Liver (tissue), 9 donors: ENCODE data around the gene SRGAP3. TPM values are rescaled to one million over a fixed set of nuclear protein-coding genes. Genes with fewer than 3 reads are reported as not detected.

ENCODE experiments used
- DNase-seq: peaks from one replicate; pipeline ENCODE4 v3.0.0-alpha.2; 2017; ENCODE audit warnings: low spot score
- H3K27ac ChIP-seq, 2 donors: one replicate each; pipeline ENCODE4 v1.7.0; 2013; ENCODE audit warnings: inconsistent platforms in 2 of 2, low read length in 2 of 2, control low read depth in 1 of 2, low read depth in 1 of 2, mild to moderate bottlenecking in 1 of 2
- H3K27me3 ChIP-seq, 4 donors: one replicate each; pipeline versions ENCODE4 v1.6.1 to v1.7.0; 2013; ENCODE audit warnings: low read length in 3 of 4, inconsistent platforms in 1 of 4, mild to moderate bottlenecking in 1 of 4, moderate library complexity in 1 of 4; ENCODE audit not compliant: control insufficient read depth in 4 of 4, insufficient read depth in 4 of 4
- H3K36me3 ChIP-seq, 4 donors: one replicate each; pipeline versions ENCODE4 v1.6.1 to v1.7.0; 2013; ENCODE audit warnings: low read length in 3 of 4, mild to moderate bottlenecking in 3 of 4, low read depth in 1 of 4, moderate library complexity in 1 of 4; ENCODE audit not compliant: control insufficient read depth in 4 of 4, insufficient read depth in 3 of 4
- H3K4me1 ChIP-seq, 4 donors: one replicate each; pipeline versions ENCODE4 v1.6.1 to v1.7.0; 2013; ENCODE audit warnings: low read length in 3 of 4, mild to moderate bottlenecking in 3 of 4, moderate library complexity in 1 of 4; ENCODE audit not compliant: control insufficient read depth in 4 of 4, insufficient read depth in 4 of 4
- H3K4me3 ChIP-seq, 3 donors: one replicate each; pipeline versions ENCODE4 v1.6.1 to v1.7.0; 2013; ENCODE audit warnings: low read length in 3 of 3, control low read depth in 1 of 3, low read depth in 1 of 3, mild to moderate bottlenecking in 1 of 3
- H3K9ac ChIP-seq, 2 donors: one replicate each; pipeline ENCODE4 v1.7.0; 2013; ENCODE audit warnings: low read length in 2 of 2, mild to moderate bottlenecking in 2 of 2, moderate library complexity in 2 of 2, control low read depth in 1 of 2, low read depth in 1 of 2
- H3K9me3 ChIP-seq, 4 donors: one replicate each; pipeline versions ENCODE4 v1.6.1 to v1.7.0; 2013; ENCODE audit warnings: low read length in 3 of 4; ENCODE audit not compliant: control insufficient read depth in 4 of 4
- ATF3 ChIP-seq: IDR thresholded peaks from 2 replicates; pipeline ENCODE4 v1.6.1; 2016; ENCODE audit warnings: antibody characterized with exemption
- CTCF ChIP-seq: fragments of 150-350 bp; IDR thresholded peaks from 2 replicates; pipeline ENCODE4 v1.5.1; 2017; ENCODE audit warnings: improper control_type of control experiment, low read depth, low read length; ENCODE audit not compliant: missing input control
- EGR1 ChIP-seq, 2 donors: IDR thresholded peaks; 2 replicates each; pipeline ENCODE4 v1.6.1; 2016 to 2018; ENCODE audit warnings: antibody characterized with exemption in 2 of 2, low read depth in 2 of 2
- FOXA1 ChIP-seq: IDR thresholded peaks from 2 replicates; pipeline ENCODE4 v1.6.1; 2016; ENCODE audit warnings: antibody characterized with exemption
- FOXA2 ChIP-seq: IDR thresholded peaks from 2 replicates; pipeline ENCODE4 v1.6.1; 2016; ENCODE audit warnings: antibody characterized with exemption
- GABPA ChIP-seq, 2 donors: IDR thresholded peaks in 1 of 2; conservative IDR thresholded peaks in 1 of 2; 2 replicates each; pipeline ENCODE4 v1.6.1; 2016; ENCODE audit warnings: antibody characterized with exemption in 2 of 2, mild to moderate bottlenecking in 1 of 2, moderate library complexity in 1 of 2
- HNF4G ChIP-seq: IDR thresholded peaks from 2 replicates; pipeline ENCODE4 v1.6.1; 2016; ENCODE audit warnings: antibody characterized with exemption
- JUND ChIP-seq, 2 donors: IDR thresholded peaks; 2 replicates each; pipeline ENCODE4 v1.6.1; 2016; ENCODE audit warnings: antibody characterized with exemption in 2 of 2
- MAX ChIP-seq: IDR thresholded peaks from 2 replicates; pipeline ENCODE4 v1.6.1; 2016; ENCODE audit warnings: antibody characterized with exemption
- NR2F2 ChIP-seq: IDR thresholded peaks from 2 replicates; pipeline ENCODE4 v1.6.1; 2016; ENCODE audit warnings: antibody characterized with exemption
- RAD21 ChIP-seq, 2 donors: IDR thresholded peaks; 2 replicates each; pipeline ENCODE4 v1.6.1; 2016; ENCODE audit warnings: antibody characterized with exemption in 2 of 2, mild to moderate bottlenecking in 2 of 2
- REST ChIP-seq: IDR thresholded peaks from 2 replicates; pipeline ENCODE4 v1.6.1; 2016; ENCODE audit warnings: antibody characterized with exemption, mild to moderate bottlenecking
- SP1 ChIP-seq: IDR thresholded peaks from 2 replicates; pipeline ENCODE4 v1.6.1; 2018; ENCODE audit warnings: antibody characterized with exemption, mild to moderate bottlenecking
- TAF1 ChIP-seq: conservative IDR thresholded peaks from 2 replicates; pipeline ENCODE4 v1.6.1; 2016; ENCODE audit warnings: antibody characterized with exemption, mild to moderate bottlenecking
- ZBTB33 ChIP-seq: IDR thresholded peaks from 2 replicates; pipeline ENCODE4 v1.6.1; 2016; ENCODE audit warnings: antibody characterized with exemption
- WGBS: extraction: QIAGEN DNeasy Blood & Tissue Kit; methylation state at CpG from one replicate; pipeline ENCODE4 v1.1.7; 2013; 5-methylcytosine and 5-hydroxymethylcytosine counted together
- polyA plus RNA-seq, 2 donors: library from polyadenylated mRNA; stranded (reverse) in 1 of 2; unstranded in 1 of 2; fragments of 200-250 nt in 1 of 2; fragments of >200 nt in 1 of 2; fragmentation: Nextera tagmentation in 1 of 2; extraction: Ambion mirVana in 1 of 2; gene quantifications; one replicate each; pipeline versions ENCODE4 v1.2.1 to v1.2.3, GENCODE V29; 2013 to 2015
- total RNA-seq, 2 donors: library from RNA; depleted of rRNA; stranded (reverse); fragments of >200 nt; gene quantifications; one replicate each; pipeline ENCODE4 v1.2.3, GENCODE V29; 2014
- donor health status: healthy.
- donor health status: healthy.
- donor health status: healthy.
- donor health status: healthy.
- donor health status: healthy.

The SRGAP3 gene
- total and polyA plus RNA-seq, 4 donors, result 0.61 to 4.2 (median 1.6) TPM

GRCh38 chr3:9133656-9134055, 115.8 kb downstream of the SRGAP3 start:
- Histone ChIP-seq H3K4me3 (no peak overlapping the region), H3K27ac (no peak overlapping the region), H3K27me3 (peaks cover 0 to 3% (median 0%) of the 10 kb centered on the region in 4 donors), H3K36me3 (no peaks in the 10 kb centered on the region), H3K9ac (no peak overlapping the region), H3K9me3 (no peaks in the 10 kb centered on the region), H3K4me1 (peaks cover 0 to 2% (median under 1%) of the 10 kb centered on the region in 4 donors)
- WGBS, result 69% methylated on average over 3 of the region's 3 CpGs
- TF ChIP-seq GABPA (IDR thresholded peaks at IDR 0.05 in 1 of 2, conservative IDR thresholded peaks at IDR 0.05 in 1 of 2) (no peak), MAX (no peak), ZBTB33 (no peak), NR2F2 (no peak), HNF4G (no peak), TAF1 (no peak), SP1 (no peak), FOXA2 (no peak), ATF3 (no peak), RAD21 (IDR thresholded peaks at IDR 0.05) (no peak), JUND (IDR thresholded peaks at IDR 0.05) (no peak), REST (no peak)
- no peak for DNase-seq

DNA sequence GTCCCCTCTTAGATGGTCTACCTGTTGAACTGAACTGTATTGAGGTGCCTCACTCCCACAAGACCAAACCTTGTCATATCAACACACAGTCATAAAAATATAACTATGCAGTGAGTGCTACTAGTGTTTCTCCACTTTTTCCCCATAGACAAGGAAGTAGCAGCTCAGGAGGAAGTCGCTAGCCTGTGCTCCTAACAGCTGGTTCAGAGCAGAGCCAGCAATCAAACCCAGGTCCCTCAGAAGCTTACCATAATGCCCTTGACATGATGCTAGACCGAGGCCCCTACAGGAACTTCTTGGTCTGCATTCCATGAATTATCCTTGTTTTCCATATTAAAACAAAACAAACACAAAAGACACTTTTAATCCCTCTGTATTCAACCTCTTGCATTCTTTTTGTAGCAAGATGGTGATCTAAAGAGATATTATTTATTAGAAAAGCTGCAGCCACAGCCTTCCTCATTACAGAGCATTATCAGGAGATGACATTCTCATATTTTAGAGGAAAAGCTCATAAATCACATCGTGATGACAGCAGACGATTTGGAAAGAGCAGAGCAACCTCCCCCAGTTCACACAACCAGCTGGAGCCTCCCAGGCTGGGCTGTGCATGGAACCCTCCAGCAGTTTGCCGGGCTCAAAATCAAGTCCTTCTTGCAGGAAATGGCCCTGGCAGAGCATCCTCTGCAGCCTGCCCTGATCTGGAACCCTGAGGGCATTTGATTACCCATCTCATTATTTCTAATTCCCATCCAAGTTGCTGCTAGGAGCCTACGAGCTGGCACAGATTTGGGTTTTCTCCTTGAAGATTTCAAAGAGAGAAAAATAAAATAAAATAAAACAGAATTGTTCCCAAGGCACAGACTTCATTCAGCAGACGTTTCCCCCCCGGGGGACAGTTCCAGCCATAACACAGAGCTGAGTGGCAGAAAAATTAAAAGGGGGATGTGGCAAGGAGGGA, 118.8 kb downstream of the SRGAP3 start:
- H3K36me3 ChIP-seq, result no peaks in the 10 kb centered on the region
- no peak overlapping the region for H3K27ac ChIP-seq
- H3K4me3 ChIP-seq, result no peak overlapping the region
- H3K4me1 ChIP-seq, result no peaks in the 10 kb centered on the region
- no peaks in the 10 kb centered on the region for H3K27me3 ChIP-seq
- TF ChIP-seq MAX (no peak), GABPA (IDR thresholded peaks at IDR 0.05 in 1 of 2, conservative IDR thresholded peaks at IDR 0.05 in 1 of 2) (no peak), SP1 (no peak), ZBTB33 (no peak), CTCF (no peak), REST (no peak), RAD21 (IDR thresholded peaks at IDR 0.05) (no peak), FOXA1 (no peak), EGR1 (IDR thresholded peaks at IDR 0.05; ENCODE audit: low read depth in 2 of 2) (no peak)
- no peak for DNase-seq
- no peak overlapping the region for H3K9ac ChIP-seq
- no peaks in the 10 kb centered on the region for H3K9me3 ChIP-seq
- WGBS, result 74% methylated on average over 8 of the region's 8 CpGs
